Tibial artery (tissue), 4 donors: ENCODE results near the gene ZC3H12A.
"Not testable (repeated sequence)": the region's sequence is repeated elsewhere in the genome, so short reads cannot be mapped to it uniquely, and the experiment has no call there.

Source experiments
- DNase-seq, 2 donors: peaks; one replicate each; pipeline ENCODE4 v3.0.0-alpha.2; 2019
- H3K27ac ChIP-seq, 2 donors: fragments of 200-600 bp; sonication (generic) in 1 of 2; 1 replicate in 1 of 2; 2 replicates in 1 of 2; pipeline ENCODE4 v1.5.1; 2018 to 2019; ENCODE audit warnings: mild to moderate bottlenecking in 1 of 2
- H3K27me3 ChIP-seq, 2 donors: fragments of 200-600 bp; sonication (generic) in 1 of 2; one replicate each; pipeline versions ENCODE4 v1.5.1 to v1.6.0; 2016 to 2019
- H3K36me3 ChIP-seq, 3 donors: fragments of 200-600 bp; sonication (generic) in 2 of 3; one replicate each; pipeline ENCODE4 v1.5.1; 2016 to 2019; ENCODE audit warnings: mild to moderate bottlenecking in 2 of 3
- H3K4me1 ChIP-seq, 4 donors: fragments of 200-600 bp; sonication (generic) in 2 of 4; 1 replicate in 3 of 4; 2 replicates in 1 of 4; pipeline ENCODE4 v1.5.1; 2016 to 2019
- H3K4me3 ChIP-seq, 2 donors: fragments of 200-600 bp; sonication (generic) in 1 of 2; 1 replicate in 1 of 2; 2 replicates in 1 of 2; pipeline ENCODE4 v1.5.1; 2018 to 2019; ENCODE audit warnings: mild to moderate bottlenecking in 2 of 2
- H3K9me3 ChIP-seq, 3 donors: fragments of 200-600 bp; sonication (generic) in 1 of 3; one replicate each; pipeline ENCODE4 v1.5.1; 2016 to 2019
- intact Hi-C: fragments of 100-400 bp; cut with DNase I; formaldehyde crosslinking; loops from one replicate; pipeline ENCODE4 v1.15.0; 2023; ENCODE audit warnings: low total_unique reads
- TF ChIP-seq, protein P1 (sequence below), 2 experiments: fragments of 200-600 bp in 1 of 2; fragments of 450-650 bp in 1 of 2; IDR thresholded peaks; one replicate each; pipeline ENCODE4 v1.5.1; 2017 to 2019; ENCODE audit warnings: antibody characterized with exemption in 2 of 2, mild to moderate bottlenecking in 1 of 2, moderate library complexity in 1 of 2

Gene ZC3H12A

DNA sequence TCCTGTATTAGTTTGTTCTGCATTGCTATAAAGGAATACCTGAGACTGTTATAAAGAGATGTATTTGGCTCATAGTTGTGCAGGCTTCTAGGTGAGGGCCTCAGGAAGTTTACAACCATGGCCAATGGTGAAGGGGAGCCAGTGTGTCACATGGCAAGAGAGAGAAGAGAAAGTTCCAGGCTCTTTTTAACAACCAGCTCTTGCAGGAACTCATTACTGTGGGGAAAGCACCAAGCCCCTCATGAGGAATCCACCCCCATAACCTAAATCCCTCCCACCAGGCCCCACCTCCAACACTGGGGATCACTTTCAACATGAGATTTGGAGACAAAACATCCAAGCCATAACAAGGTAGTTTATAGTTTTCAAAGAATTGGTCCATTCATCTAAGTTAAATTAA is 45.2 kb downstream of the ZC3H12A start:
- no peaks in the 10 kb centered on the region for H3K36me3 ChIP-seq
- intact Hi-C loops = loop anchor here (10.0 kb wide), 1 partner anchor 75 kb away; the partner anchor contains the start of gene GNL2
- H3K4me1 ChIP-seq = peaks cover 0 to 6% (median 5%) of the 10 kb centered on the region in 4 donors
- TF ChIP-seq, protein P1, sequence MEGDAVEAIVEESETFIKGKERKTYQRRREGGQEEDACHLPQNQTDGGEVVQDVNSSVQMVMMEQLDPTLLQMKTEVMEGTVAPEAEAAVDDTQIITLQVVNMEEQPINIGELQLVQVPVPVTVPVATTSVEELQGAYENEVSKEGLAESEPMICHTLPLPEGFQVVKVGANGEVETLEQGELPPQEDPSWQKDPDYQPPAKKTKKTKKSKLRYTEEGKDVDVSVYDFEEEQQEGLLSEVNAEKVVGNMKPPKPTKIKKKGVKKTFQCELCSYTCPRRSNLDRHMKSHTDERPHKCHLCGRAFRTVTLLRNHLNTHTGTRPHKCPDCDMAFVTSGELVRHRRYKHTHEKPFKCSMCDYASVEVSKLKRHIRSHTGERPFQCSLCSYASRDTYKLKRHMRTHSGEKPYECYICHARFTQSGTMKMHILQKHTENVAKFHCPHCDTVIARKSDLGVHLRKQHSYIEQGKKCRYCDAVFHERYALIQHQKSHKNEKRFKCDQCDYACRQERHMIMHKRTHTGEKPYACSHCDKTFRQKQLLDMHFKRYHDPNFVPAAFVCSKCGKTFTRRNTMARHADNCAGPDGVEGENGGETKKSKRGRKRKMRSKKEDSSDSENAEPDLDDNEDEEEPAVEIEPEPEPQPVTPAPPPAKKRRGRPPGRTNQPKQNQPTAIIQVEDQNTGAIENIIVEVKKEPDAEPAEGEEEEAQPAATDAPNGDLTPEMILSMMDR (IDR thresholded peaks at IDR 0.05) = no peak
- no peaks in the 10 kb centered on the region for H3K9me3 ChIP-seq
- H3K4me3 ChIP-seq = no peak overlapping the region
- DNase-seq = no peak
- H3K27me3 ChIP-seq = no peaks in the 10 kb centered on the region
- H3K27ac ChIP-seq = no peak overlapping the region

DNA sequence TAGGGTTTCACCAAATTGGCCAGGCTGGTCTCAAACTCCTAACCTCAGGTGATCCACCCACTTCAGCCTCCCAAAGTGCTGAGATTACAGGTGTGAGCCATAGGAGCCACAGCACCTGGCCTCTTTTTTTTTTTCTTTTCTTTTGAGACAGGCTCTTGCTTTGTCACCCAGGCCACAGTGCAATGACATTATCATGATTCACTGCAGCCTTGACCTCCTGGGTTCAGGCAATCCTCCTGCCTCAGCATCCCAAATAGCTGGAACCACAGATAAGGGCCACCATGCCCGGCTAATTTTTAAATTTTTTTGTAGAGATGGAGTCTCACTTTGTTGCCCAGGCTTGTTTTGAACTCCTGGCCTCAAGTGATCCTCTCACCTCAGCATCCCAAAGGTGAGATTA is 55.5 kb downstream of the ZC3H12A start:
- intact Hi-C loops, H3K27ac ChIP-seq, H3K27me3 ChIP-seq, H3K4me3 ChIP-seq, DNase-seq, H3K36me3 ChIP-seq, H3K9me3 ChIP-seq: not testable (repeated sequence)
- H3K4me1 ChIP-seq = peaks cover 0 to 17% (median 7%) of the 10 kb centered on the region in 4 donors

DNA sequence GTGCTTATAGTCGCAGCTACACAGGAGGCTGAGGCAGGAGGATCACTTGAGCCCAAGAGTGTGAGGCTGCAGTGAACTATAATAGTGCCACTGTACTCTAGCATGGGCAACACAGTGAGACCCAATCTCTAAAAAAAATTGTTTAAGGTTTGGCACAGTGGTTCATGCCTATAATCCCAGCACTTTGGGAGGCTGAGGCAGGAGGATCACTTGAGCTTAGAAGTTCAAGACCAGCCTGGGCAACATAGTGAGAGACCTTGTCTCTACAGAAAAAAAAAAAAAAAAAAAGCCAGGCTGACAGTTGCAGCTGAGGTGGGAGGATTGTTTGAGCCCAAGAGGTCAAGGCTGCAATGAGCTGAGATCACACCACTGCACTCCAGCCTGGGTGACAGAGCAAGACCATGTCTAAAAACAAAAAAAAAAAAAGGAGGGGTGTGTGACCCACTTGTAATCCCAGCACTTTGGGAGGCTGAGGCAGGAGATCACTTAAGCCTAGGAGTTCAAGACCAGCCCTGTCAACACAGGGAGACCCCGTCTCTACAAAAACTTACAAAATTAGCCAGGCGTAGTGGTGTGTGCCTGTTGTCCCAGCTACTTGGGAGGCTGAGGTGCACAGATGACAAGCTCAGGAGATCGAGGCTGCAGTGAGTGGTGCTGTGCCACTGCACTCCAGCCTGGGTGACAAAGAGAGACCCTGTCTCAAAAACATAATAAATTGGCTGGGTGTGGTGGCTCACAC is 58.2 kb downstream of the ZC3H12A start:
- intact Hi-C loops, H3K27ac ChIP-seq, DNase-seq: not testable (repeated sequence)

DNA sequence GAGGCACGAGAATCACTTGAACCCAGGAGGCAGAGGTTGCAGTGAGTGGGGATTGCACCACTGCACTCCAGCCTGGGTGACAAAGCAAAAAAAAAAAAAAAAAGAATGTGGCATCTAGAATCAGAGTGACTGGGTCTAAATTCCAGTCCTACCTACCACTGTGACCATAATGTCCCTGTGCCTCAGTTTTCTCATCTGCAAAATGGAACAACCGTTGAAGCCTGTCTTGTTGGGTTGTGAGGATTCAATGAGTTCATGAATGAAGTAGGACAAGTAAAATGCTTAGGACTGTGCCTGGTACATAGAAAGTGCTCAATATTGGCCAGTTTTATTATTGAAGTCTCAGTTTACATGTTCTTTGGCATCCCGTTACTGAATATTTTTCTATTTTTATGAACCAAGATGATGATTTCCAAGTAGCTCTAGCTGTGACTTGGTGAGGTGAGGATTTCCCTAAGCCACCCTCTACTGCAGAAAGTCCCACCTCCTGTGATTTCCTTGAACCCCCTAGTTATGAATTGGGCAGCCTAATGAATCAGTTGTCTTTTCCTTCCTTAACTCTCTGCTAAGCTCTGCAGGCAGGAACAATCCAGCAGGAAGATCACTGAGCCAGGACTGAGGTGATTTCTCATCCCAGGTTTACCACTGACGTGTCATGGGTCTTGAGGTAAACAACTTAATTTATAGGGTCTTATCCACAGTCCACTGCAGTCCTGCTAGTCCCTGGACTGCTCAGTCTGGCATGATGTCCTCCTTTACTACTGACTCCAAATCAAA is 59.1 kb downstream of the ZC3H12A start:
- Histone ChIP-seq H3K9me3 (no peaks in the 10 kb centered on the region), H3K27ac (peak overlapping the region; percentile 49 to 59), H3K27me3 (no peaks in the 10 kb centered on the region), H3K4me1 (peaks cover 0 to 17% (median 9%) of the 10 kb centered on the region in 4 donors), H3K36me3 (peaks cover 22 to 32% (median 25%) of the 10 kb centered on the region in 3 donors), H3K4me3 (no peak overlapping the region)
- intact Hi-C loops = no loop called here
- no peak for DNase-seq
- TF ChIP-seq, protein P1 (IDR thresholded peaks at IDR 0.05) = no peak

More for the DNA sequence above, 58.2 kb downstream of the ZC3H12A start:
- not testable (repeated sequence) for H3K27me3 ChIP-seq, H3K9me3 ChIP-seq, H3K4me3 ChIP-seq
- H3K4me1 ChIP-seq = peaks cover 0 to 17% (median 9%) of the 10 kb centered on the region in 4 donors
- H3K36me3 ChIP-seq = peaks cover 13 to 23% (median 16%) of the 10 kb centered on the region in 3 donors
